SH-SY5Y (cell line): ENCODE results near the gene NRK.

ENCODE experiments used
- GATA2 ChIP-seq: IDR thresholded peaks from 2 replicates; pipeline ENCODE4 v1.6.1; 2011; ENCODE audit warnings: mild to moderate bottlenecking, low read depth, low read length
- GATA3 ChIP-seq: IDR thresholded peaks from 2 replicates; pipeline ENCODE4 v1.6.1; 2011; ENCODE audit warnings: low read depth, mild to moderate bottlenecking, low read length, moderate library complexity

NRK gene

GRCh38 chrX:106000203-106000602 is 177.9 kb downstream of the NRK start:
- no peak for TF ChIP-seq GATA2
- TF ChIP-seq GATA3, result no peak

GRCh38 chrX:106005684-106006083 is 183.3 kb downstream of the NRK start:
- TF ChIP-seq GATA2, result no peak
- TF ChIP-seq GATA3, result no peak

GRCh38 chrX:106007815-106008214 is 185.5 kb downstream of the NRK start:
- TF ChIP-seq GATA2 (no peak), GATA3 (no peak)
